Vagina (tissue), 2 donors: Measurements from ENCODE around the gene KRT6B. TPM values are rescaled to one million over a fixed set of nuclear protein-coding genes. Genes with fewer than 3 reads are reported as not detected.

ENCODE experiments used
- DNase-seq, 2 donors: peaks; one replicate each; pipeline ENCODE4 v3.0.0-alpha.2; 2017; ENCODE audit errors: extremely low spot score in 2 of 2
- H3K27ac ChIP-seq: fragments of 200-600 bp; sonication (generic); one replicate; pipeline ENCODE4 v1.5.1; 2019
- H3K27me3 ChIP-seq: fragments of 200-600 bp; sonication (generic); one replicate; pipeline ENCODE4 v1.5.1; 2019
- H3K36me3 ChIP-seq, 2 donors: fragments of 200-600 bp; sonication (generic); one replicate each; pipeline ENCODE4 v1.5.1; 2017 to 2019
- H3K4me1 ChIP-seq: fragments of 200-600 bp; sonication (generic); one replicate; pipeline ENCODE4 v1.5.1; 2019
- H3K4me3 ChIP-seq, 2 donors: fragments of 200-600 bp; sonication (generic); 1 replicate in 1 of 2; 2 replicates in 1 of 2; pipeline ENCODE4 v1.5.1; 2016 to 2019
- H3K9me3 ChIP-seq: fragments of 200-600 bp; sonication (generic); one replicate; pipeline ENCODE4 v1.5.1; 2019
- POLR2A ChIP-seq, 2 donors: fragments of 450-650 bp; IDR thresholded peaks; one replicate each; pipeline ENCODE4 v1.6.1; 2017; ENCODE audit warnings: antibody characterized with exemption in 2 of 2, mild to moderate bottlenecking in 2 of 2, moderate library complexity in 2 of 2
- POLR2AphosphoS5 ChIP-seq, 2 donors: sonication (generic); formaldehyde crosslinking; IDR thresholded peaks; one replicate each; pipeline ENCODE4 v1.9.0; 2017; ENCODE audit warnings: antibody characterized with exemption in 2 of 2, mild to moderate bottlenecking in 2 of 2, low read depth in 1 of 2; ENCODE audit not compliant: insufficient read depth in 1 of 2
- intact Hi-C: fragments of 100-400 bp; cut with DNase I; formaldehyde crosslinking; loops from one replicate; pipeline ENCODE4 v1.15.1; 2023
- total RNA-seq: library from RNA; depleted of rRNA; stranded (reverse); fragments of >200 nt; gene quantifications from one replicate; pipeline ENCODE4 v1.2.3, GENCODE V29; 2016
- TF ChIP-seq, protein P1 (sequence below), 3 experiments: fragments of 450-650 bp in 2 of 3; fragments of 200-600 bp in 1 of 3; sonication (generic) in 1 of 3; IDR thresholded peaks; one replicate each; pipeline ENCODE4 v1.5.1; 2017 to 2019; ENCODE audit warnings: antibody characterized with exemption in 3 of 3, mild to moderate bottlenecking in 2 of 3, moderate library complexity in 2 of 3

Gene KRT6B
- total RNA-seq, 1 donor from 2014 or later, result 184 TPM

DNA sequence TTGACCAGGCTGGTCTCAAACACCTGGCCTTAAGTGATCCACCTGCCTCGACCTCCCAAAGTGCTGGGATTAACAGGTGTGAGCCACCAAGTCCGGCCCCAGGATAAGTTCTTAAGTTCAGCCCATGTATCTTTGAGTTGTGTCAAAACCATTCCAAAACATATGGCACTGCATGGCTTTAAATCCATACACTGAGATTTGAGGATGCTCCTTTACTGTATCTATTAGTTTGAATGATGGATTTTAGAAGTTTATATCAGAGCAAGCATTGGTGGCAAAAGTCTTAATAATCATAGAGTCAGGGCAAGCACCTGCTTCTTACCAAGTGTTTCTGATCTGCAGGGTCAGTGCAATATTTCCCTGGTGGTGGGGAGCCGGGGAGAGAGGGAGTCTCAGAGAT is 6.1 kb downstream of the KRT6B start:
- no peak overlapping the region for H3K4me3 ChIP-seq

DNA sequence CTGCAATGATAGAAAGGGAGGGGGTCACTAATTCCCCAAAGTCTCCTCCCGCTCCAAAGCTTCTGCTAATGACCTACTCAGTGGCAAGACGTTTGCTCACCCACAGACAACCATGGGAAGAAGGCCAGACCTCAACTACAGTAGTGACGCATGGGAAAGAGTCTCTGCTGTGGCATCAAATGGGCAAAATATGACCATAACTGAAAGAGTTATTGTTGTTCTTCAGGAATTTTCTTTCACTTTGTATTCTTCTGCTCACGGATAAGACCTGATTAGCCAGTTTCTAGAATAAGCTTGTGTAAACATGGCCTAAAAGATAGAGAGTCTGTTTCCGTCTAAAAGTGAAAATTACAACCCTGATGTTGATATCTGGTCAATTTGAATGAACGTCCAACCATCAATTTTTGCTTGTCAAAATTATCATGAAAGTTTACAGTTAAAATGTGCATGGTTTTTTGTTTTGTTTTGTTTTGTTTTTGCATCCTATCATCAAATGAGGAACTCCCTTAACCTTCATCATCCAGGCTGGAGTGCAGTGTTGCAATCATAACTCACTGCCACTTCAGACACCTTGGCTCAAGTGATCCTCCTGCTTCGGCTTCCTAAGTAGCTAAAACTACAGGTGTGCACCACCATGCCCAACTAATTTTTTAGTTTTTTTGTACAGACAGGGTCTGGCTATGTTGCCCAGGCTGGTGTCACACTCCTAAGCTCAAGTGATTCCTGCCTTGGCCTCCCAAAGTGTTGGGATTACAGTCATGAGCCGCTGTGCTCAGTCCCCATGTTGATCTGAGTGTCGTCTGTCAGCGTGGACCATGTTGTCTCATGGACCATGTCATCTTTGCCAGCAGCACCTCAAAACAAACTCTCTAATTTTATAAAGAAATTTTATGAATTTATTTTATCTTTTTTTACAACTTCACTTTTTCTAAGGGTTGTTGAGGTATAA is 7.0 kb downstream of the KRT6B start:
- Histone ChIP-seq H3K4me1 (no peaks in the 10 kb centered on the region), H3K27me3 (no peaks in the 10 kb centered on the region), H3K4me3 (no peak overlapping the region), H3K27ac (no peak overlapping the region), H3K9me3 (no peaks in the 10 kb centered on the region), H3K36me3 (no peaks in the 10 kb centered on the region)
- TF ChIP-seq POLR2A (IDR thresholded peaks at IDR 0.05) (no peak), POLR2AphosphoS5 (IDR thresholded peaks at IDR 0.05; ENCODE audit: insufficient read depth in 1 of 2, low read depth in 1 of 2) (no peak)
- TF ChIP-seq, protein P1, sequence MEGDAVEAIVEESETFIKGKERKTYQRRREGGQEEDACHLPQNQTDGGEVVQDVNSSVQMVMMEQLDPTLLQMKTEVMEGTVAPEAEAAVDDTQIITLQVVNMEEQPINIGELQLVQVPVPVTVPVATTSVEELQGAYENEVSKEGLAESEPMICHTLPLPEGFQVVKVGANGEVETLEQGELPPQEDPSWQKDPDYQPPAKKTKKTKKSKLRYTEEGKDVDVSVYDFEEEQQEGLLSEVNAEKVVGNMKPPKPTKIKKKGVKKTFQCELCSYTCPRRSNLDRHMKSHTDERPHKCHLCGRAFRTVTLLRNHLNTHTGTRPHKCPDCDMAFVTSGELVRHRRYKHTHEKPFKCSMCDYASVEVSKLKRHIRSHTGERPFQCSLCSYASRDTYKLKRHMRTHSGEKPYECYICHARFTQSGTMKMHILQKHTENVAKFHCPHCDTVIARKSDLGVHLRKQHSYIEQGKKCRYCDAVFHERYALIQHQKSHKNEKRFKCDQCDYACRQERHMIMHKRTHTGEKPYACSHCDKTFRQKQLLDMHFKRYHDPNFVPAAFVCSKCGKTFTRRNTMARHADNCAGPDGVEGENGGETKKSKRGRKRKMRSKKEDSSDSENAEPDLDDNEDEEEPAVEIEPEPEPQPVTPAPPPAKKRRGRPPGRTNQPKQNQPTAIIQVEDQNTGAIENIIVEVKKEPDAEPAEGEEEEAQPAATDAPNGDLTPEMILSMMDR (IDR thresholded peaks at IDR 0.05), result no peak
- intact Hi-C loops, result no loop called here
- DNase-seq, result no peak

More for the DNA sequence above, 6.1 kb downstream of the KRT6B start:
- H3K4me1 ChIP-seq, result no peaks in the 10 kb centered on the region
- TF ChIP-seq POLR2A (IDR thresholded peaks at IDR 0.05) (no peak), POLR2AphosphoS5 (IDR thresholded peaks at IDR 0.05; ENCODE audit: insufficient read depth in 1 of 2, low read depth in 1 of 2) (no peak)
- TF ChIP-seq, protein P1 (IDR thresholded peaks at IDR 0.05), result no peak
- intact Hi-C loops, result no loop called here
- no peak overlapping the region for H3K27ac ChIP-seq
- DNase-seq, result no peak
- H3K36me3 ChIP-seq, result no peaks in the 10 kb centered on the region
- no peaks in the 10 kb centered on the region for H3K27me3 ChIP-seq
- H3K9me3 ChIP-seq, result no peaks in the 10 kb centered on the region

DNA sequence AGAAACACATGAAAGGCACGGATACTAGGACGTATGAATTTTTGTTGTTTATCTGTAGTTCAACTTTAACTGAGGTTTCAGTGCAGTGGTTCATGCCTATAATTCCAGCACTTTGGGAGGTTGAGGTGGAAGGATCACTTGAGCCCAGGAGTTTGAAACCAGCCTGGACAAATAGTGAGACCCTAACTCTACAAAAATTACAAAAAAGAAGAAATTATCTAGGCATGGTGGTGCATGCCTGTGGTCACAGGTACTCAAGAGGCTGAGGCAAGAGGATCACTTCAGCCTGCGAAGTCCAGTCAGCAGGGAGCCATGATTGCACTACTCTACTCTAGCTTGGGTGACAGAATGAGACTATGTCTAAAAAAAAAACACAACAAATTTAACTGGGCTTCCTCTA is 8.0 kb downstream of the KRT6B start:
- no peaks in the 10 kb centered on the region for H3K27me3 ChIP-seq
- no peak for DNase-seq
- TF ChIP-seq POLR2AphosphoS5 (IDR thresholded peaks at IDR 0.05; ENCODE audit: insufficient read depth in 1 of 2, low read depth in 1 of 2), result no peak
- TF ChIP-seq, protein P1 (IDR thresholded peaks at IDR 0.05), result no peak
- no peak for TF ChIP-seq POLR2A (IDR thresholded peaks at IDR 0.05)
- no peaks in the 10 kb centered on the region for H3K9me3 ChIP-seq
- no peak overlapping the region for H3K27ac ChIP-seq
- H3K4me3 ChIP-seq, result no peak overlapping the region
- no peaks in the 10 kb centered on the region for H3K36me3 ChIP-seq
- intact Hi-C loops, result no loop called here
- peaks cover 7% of the 10 kb centered on the region for H3K4me1 ChIP-seq

DNA sequence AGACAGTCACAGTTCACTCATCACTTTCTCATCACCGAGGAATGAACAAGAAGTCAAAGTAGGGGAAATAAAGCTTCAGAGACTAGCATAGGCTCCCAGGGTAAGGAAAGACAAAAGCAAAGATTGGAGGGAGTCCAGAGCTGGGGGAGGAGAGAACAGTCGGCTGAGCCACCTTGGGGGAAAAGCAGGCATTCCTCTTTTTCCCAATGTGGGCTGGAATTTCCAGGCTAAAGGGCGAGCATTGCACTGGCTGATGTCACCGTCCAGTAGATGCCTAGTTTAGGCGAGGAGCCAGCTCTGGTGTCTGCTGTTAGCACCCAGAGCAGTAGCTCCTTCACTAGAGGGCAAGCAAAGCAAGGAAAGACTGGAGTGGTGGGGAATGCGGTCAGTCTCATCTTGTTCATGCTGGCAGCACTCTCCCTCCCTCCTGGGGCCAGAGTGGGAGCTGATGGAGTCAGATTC is 9.3 kb downstream of the KRT6B start:
- intact Hi-C loops, result no loop called here
- Histone ChIP-seq H3K4me3 (no peak overlapping the region), H3K9me3 (no peaks in the 10 kb centered on the region), H3K36me3 (no peaks in the 10 kb centered on the region), H3K4me1 (peaks cover 18% of the 10 kb centered on the region), H3K27me3 (no peaks in the 10 kb centered on the region), H3K27ac (no peak overlapping the region)
- TF ChIP-seq POLR2AphosphoS5 (IDR thresholded peaks at IDR 0.05; ENCODE audit: insufficient read depth in 1 of 2, low read depth in 1 of 2) (no peak), POLR2A (IDR thresholded peaks at IDR 0.05) (no peak)
- TF ChIP-seq, protein P1 (IDR thresholded peaks at IDR 0.05), result no peak
- no peak for DNase-seq
